Measurements from ENCODE around the gene HIP1R.
A peak's percentile ranks its signal among the peaks of the same experiment; 100 is the strongest.

The HIP1R gene

GRCh38 chr12:122847516-122847836, 12.2 kb downstream of the HIP1R start:
- DNase-seq (ENCODE audit: low spot score) = no peak

GRCh38 chr12:122847921-122848421, 12.7 kb downstream of the HIP1R start:
- no peak for DNase-seq (ENCODE audit: low spot score)

GRCh38 chr12:122848471-122849351, 13.5 kb downstream of the HIP1R start:
- DNase-seq (ENCODE audit: low spot score) = no peak

DNA sequence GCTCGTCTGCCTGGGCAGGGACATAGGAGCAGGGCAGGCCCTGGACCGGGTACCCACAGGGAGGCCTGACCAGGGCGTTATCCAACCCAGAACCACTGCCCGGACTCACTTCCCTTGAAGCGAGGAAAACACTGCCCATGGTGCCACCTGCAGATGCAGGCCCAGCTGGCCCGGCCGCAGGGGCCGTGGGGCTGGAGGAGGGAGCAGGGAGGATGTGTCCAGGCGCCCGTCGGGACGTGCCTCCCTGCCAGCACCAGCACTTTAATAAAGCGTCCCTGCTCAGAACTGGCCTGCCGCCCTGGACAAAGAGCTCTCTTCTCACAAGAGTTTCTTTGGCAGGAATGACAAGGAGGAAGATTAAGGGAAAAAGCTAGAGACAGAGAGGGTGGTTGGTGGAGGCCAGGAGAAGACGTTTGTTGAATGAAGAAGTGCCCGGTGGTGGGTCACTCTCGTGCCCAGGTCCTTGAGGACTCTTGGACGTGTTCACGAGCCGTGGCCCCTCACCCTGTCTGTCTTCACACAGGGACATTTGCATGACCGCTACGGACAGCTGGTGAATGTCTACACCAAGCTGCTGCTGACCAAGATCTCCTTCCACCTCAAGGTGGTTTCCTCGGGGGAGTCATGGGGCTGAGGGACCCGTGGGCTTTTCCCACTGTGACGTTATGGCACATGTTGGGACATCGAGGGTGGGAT, 14.2 kb downstream of the HIP1R start:
- DNase-seq (ENCODE audit: low spot score) = no peak

- DNase-seq (ENCODE audit: low spot score) = no peak
Measured at GRCh38 chr12:122850048-122850445, 14.8 kb downstream of the HIP1R start.

GRCh38 chr12:122850695-122851350, 15.6 kb downstream of the HIP1R start:
- DNase-seq (ENCODE audit: low spot score) = no peak

DNA sequence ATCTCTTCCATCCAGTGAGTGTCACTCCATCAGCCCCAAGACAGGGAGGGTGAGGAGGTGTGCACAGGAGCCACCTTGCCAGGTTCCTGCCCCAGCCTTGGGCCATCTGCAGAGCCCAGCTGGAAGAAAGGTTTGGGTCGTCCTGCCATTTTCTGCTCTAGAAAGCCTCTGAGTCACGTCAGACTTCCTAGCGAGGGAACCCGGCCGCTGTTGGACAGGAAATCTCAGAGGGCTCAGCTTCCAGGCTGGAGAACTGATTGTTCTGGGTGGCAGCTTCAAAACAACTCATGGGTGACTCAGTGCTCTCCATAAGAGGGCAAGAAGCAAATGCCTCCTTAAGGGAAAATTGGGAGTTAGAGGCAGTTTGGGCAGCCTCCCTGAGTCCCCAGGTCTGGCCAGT, 16.6 kb downstream of the HIP1R start:
- DNase-seq (ENCODE audit: low spot score) = no peak

GRCh38 chr12:122852336-122853275, 17.3 kb downstream of the HIP1R start:
- no peak for DNase-seq (ENCODE audit: low spot score)

DNA sequence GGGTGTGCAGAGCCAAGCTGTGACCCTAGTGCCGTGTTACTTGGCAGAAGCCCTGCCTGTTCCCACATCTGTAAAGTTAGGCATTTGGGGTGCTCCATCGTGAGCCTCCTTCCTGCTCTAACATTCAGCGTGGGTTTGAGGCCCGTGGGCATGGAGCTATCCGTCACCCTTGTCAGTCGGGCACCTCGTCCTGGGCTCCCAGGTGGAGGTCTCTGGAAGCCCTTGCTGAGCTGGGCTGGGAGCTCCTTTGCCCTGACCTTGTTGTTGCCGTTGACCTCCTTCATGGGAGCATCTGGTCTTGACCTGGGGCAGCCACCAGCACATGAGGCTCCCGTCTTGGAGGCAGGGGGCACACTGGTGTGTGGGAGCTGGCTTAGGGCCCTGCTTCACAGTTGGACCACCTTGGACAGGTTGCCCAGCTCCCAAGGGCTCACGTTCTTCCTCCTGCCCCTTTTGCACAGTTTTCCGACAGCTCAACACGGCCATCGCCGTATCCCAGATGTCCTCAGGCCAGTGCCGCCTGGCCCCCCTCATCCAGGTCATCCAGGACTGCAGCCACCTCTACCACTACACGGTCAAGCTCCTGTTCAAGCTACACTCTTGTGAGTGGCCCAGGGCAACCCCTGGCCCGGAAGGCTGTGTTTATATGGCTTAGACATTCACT, 18.5 kb downstream of the HIP1R start:
- DNase-seq (ENCODE audit: low spot score) = no peak

DNA sequence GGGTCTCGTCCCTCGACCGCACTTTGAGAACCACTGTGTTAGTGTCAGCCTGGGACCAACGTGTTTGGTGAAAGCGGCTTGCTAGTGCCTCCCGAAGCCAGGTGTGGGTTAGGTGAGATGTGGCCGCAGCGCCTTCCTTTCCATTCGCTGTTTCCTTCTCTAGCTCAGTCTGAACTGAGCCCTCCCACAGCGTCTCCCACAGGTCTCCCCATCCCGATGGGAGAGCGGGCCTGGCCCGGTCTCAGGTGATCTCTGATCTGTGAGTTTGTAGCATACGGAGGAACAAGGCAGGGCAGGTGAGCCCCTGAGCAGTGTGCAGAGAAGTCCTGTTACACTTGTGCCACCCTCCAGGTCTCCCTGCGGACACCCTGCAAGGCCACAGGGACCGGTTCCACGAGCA, 19.3 kb downstream of the HIP1R start:
- DNase-seq (ENCODE audit: low spot score) = no peak

GRCh38 chr12:122855071-122855829, 20.0 kb downstream of the HIP1R start:
- no peak for DNase-seq (ENCODE audit: low spot score)

DNA sequence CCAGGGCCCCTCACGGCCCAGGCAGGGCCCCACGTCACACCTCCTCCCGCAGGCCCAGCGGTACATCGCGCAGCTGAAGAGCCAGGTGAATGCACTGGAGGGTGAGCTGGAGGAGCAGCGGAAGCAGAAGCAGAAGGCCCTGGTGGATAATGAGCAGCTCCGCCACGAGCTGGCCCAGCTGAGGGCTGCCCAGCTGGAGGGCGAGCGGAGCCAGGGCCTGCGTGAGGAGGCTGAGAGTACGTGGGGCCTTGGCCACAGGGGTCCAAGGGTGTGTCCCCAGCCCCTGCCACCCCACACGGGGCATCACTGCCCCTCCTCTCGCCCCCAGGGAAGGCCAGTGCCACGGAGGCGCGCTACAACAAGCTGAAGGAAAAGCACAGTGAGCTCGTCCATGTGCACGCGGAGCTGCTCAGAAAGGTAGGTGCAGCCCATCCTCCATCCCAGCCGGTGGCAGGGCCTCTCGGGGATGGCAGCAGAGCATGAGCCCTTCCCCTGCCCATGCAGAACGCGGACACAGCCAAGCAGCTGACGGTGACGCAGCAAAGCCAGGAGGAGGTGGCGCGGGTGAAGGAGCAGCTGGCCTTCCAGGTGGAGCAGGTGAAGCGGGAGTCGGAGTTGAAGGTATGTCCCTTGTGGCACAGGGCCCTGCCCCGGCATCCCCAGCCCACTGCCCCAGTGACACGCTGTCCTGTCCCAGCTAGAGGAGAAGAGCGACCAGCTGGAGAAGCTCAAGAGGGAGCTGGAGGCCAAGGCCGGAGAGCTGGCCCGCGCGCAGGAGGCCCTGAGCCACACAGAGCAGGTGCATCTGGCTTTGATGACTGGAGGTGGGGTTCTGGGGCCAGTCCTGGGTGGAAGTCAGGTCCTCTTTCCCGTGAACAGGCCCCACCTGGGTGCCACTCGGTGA, 20.9 kb downstream of the HIP1R start:
- no peak for DNase-seq (ENCODE audit: low spot score)

DNA sequence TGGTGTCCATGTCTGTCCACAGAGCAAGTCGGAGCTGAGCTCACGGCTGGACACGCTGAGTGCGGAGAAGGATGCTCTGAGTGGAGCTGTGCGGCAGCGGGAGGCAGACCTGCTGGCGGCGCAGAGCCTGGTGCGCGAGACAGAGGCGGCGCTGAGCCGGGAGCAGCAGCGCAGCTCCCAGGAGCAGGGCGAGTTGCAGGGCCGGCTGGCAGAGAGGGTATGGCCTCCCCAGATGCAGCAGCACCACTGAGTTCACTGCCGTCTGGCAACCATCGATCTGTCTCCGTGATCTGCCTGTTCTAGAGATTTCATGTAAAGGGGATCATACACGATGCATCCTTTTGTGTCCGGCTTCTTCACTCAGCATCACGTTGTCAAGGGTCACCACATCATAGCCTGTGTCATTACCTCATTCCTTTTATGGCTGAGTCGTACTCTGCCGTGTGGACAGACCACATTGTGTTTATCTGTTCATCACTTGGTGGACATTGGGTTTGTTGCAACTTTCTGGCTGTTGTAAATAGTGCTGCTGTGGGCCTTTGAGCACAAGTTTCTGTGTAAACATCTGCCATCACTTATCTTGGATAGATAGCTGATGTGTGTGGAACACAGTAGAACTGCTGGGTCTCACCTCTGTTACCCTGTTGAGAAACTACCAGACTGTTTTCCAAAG, 21.9 kb downstream of the HIP1R start:
- no peak for DNase-seq (ENCODE audit: low spot score)

DNA sequence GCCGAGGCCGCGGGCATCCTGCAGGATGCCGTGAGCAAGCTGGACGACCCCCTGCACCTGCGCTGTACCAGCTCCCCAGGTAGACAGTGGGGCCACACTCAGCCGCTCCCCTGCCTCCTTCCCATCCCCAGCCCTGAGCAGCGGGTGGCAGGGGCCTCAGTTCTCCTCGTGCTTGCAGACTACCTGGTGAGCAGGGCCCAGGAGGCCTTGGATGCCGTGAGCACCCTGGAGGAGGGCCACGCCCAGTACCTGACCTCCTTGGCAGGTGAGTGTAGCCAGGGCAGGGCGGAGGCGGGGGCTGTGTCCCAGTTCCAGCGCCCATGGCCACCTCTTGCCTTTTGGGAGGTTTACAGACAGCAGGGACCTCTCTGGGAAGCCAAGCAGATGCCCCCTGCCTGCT, 22.9 kb downstream of the HIP1R start:
- DNase-seq (ENCODE audit: low spot score) = no peak

DNA sequence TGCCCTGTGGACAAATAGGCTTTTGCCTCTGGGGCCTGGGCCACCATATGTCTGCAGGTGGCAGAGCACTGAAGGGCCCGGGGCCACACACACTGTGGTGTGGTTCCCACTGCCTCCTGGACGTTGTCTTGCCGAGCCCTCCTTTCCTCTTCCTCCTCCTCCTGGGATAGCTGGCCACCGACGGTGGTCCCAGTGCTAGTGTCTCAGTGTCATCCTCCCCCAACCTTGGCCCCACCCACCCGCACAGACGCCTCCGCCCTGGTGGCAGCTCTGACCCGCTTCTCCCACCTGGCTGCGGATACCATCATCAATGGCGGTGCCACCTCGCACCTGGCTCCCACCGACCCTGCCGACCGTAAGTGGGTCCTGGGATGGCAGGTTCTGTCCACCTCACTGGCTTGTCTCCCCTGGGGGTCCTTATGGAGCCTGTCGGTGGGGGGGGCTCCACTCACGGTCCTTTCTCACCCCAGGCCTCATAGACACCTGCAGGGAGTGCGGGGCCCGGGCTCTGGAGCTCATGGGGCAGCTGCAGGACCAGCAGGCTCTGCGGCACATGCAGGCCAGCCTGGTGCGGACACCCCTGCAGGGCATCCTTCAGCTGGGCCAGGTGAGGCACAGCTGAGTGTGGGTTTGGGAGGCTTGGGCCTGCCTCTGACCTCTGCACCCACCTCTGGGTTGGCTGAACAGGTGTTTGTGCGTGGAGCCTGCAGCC, 23.5 kb downstream of the HIP1R start:
- DNase-seq (ENCODE audit: low spot score) = no peak

DNA sequence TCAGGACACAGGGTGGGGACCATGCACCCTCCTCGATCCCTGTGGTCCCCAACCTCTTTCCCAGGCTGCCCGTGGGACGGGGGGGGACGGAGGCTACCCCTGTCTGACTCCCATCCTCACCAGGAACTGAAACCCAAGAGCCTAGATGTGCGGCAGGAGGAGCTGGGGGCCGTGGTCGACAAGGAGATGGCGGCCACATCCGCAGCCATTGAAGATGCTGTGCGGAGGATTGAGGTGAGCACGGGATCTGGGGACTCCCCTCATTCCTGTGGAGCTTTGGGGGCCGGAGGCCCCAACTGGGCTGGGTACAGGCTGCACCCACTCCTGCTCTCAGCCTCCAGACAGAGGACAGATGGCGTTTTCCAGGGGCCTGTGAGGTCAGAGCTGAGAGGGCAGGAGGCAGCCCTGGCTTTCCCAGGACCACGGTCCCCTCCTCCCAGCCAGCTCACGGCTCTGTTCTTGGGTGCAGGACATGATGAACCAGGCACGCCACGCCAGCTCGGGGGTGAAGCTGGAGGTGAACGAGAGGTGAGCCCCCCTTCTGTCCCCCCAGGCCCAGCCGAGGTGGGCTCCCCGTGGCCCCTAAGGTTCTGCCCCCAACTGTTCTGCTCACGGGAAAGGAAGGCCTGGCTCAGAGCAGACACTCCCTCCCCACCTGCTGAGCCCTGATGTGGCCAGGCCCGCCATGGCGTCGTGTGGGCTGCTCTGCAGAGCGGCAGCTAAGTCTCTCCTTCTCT, 24.2 kb downstream of the HIP1R start:
- no peak for DNase-seq (ENCODE audit: low spot score)

DNA sequence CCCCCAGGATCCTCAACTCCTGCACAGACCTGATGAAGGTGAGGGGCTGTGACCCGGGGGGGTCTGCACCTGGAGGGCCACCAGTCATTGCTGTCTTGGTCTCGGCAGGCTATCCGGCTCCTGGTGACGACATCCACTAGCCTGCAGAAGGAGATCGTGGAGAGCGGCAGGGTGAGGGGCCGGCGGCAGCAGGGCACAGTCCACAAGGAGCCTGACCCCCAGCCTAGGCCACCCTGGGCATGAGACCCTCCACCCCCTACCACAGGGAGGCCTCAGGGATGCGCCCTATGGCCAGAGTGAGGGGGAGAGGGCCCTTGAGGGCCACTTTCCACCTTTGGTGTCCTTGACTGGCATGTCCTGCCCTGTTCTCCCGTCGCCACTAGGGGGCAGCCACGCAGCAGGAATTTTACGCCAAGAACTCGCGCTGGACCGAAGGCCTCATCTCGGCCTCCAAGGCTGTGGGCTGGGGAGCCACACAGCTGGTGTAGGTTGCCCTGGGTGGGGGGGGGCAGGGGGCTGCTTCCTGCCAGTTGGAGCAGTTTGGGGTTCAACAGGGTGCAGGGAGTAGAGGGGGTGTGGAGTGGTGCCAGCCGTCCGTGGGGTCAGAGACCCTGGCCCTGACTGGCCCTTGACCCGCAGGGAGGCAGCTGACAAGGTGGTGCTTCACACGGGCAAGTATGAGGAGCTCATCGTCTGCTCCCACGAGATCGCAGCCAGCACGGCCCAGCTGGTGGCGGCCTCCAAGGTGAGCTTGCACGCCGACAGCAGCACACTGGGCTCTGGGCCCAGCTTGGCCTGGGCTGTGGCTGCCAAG, 25.0 kb downstream of the HIP1R start:
- peak; percentile 75 for DNase-seq (ENCODE audit: low spot score)

All from LoVo (cell line).